ENCODE data around the gene PDK3. TPM values are rescaled to one million over a fixed set of nuclear protein-coding genes. Genes with fewer than 3 reads are reported as not detected.

The PDK3 gene
- total RNA-seq, 1 experiment from 2014 or later = 9.6 TPM

DNA sequence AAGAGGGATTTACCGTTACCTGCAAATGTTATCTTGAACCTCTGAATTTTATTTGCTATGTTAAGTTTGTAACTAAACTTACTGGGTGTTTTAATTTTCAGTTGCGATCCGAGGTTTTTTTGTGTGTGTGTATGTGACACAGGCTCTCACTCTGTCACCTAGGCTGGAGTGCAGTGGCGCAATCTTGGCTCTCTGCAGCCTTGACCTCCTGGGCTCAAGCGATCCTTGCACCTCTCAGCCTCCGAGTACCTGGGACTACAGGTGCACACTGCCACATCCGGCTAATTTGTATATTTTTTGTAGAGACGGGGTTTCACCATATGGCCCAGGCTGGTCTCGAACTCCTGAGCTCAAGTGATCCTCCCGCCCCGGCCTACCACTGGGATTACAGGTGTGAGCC is 18.5 kb downstream of the PDK3 start:
- Histone ChIP-seq H4K20me1 (ENCODE audit: insufficient read depth) (no peaks in the 10 kb centered on the region), H3K4me3 (replicated peaks in 1 of 2; ENCODE audit: low read depth in 1 of 2, low read length in 2 of 2) (no peak overlapping the region), H3K4me2 (ENCODE audit: low read length) (no peak overlapping the region), H3K9me3 (ENCODE audit: control insufficient read depth in 1 of 2, insufficient read depth in 1 of 2, low read depth in 1 of 2, low read length in 2 of 2) (no peaks in the 10 kb centered on the region), H3K79me2 (ENCODE audit: insufficient read depth, low read length) (no peaks in the 10 kb centered on the region), H3K4me1 (ENCODE audit: control insufficient read depth in 1 of 2, insufficient read depth in 2 of 2, low read length in 2 of 2) (no peaks in the 10 kb centered on the region), H3K36me3 (ENCODE audit: control insufficient read depth in 1 of 2, insufficient read depth in 2 of 2, low read length in 2 of 2) (no peaks in the 10 kb centered on the region), H3K27me3 (ENCODE audit: insufficient read depth, low read length) (no peaks in the 10 kb centered on the region), H3K9me2 (ENCODE audit: insufficient read depth) (no peaks in the 10 kb centered on the region), H2AFZ (ENCODE audit: low read depth, low read length, poor library complexity, severe bottlenecking) (no peak overlapping the region), H3K9ac (ENCODE audit: low read length) (no peak overlapping the region), H3K27ac (ENCODE audit: low read depth, low read length) (no peak overlapping the region)
- ATAC-seq (no peak), DNase-seq (ENCODE audit: low read depth, low spot score) (no peak)
- intact Hi-C loops (cut with micrococcal nuclease) = no loop called here
- TF ChIP-seq, protein P1, sequence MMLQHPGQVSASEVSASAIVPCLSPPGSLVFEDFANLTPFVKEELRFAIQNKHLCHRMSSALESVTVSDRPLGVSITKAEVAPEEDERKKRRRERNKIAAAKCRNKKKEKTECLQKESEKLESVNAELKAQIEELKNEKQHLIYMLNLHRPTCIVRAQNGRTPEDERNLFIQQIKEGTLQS (IDR thresholded peaks at IDR 0.05) = no peak
- no peak for TF ChIP-seq POLR2AphosphoS5 (IDR thresholded peaks at IDR 0.05; ENCODE audit: low read depth, low read length)
- TF ChIP-seq JUND (IDR thresholded peaks at IDR 0.05) = no peak
- TF ChIP-seq ZNF274 (IDR thresholded peaks at IDR 0.05; ENCODE audit: low read depth, low read length) = no peak
- TF ChIP-seq ZFX (IDR thresholded peaks at IDR 0.05) = no peak
- TF ChIP-seq, protein P2, sequence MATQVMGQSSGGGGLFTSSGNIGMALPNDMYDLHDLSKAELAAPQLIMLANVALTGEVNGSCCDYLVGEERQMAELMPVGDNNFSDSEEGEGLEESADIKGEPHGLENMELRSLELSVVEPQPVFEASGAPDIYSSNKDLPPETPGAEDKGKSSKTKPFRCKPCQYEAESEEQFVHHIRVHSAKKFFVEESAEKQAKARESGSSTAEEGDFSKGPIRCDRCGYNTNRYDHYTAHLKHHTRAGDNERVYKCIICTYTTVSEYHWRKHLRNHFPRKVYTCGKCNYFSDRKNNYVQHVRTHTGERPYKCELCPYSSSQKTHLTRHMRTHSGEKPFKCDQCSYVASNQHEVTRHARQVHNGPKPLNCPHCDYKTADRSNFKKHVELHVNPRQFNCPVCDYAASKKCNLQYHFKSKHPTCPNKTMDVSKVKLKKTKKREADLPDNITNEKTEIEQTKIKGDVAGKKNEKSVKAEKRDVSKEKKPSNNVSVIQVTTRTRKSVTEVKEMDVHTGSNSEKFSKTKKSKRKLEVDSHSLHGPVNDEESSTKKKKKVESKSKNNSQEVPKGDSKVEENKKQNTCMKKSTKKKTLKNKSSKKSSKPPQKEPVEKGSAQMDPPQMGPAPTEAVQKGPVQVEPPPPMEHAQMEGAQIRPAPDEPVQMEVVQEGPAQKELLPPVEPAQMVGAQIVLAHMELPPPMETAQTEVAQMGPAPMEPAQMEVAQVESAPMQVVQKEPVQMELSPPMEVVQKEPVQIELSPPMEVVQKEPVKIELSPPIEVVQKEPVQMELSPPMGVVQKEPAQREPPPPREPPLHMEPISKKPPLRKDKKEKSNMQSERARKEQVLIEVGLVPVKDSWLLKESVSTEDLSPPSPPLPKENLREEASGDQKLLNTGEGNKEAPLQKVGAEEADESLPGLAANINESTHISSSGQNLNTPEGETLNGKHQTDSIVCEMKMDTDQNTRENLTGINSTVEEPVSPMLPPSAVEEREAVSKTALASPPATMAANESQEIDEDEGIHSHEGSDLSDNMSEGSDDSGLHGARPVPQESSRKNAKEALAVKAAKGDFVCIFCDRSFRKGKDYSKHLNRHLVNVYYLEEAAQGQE (IDR thresholded peaks at IDR 0.05; ENCODE audit: low read depth) = no peak
- TF ChIP-seq, protein P3, sequence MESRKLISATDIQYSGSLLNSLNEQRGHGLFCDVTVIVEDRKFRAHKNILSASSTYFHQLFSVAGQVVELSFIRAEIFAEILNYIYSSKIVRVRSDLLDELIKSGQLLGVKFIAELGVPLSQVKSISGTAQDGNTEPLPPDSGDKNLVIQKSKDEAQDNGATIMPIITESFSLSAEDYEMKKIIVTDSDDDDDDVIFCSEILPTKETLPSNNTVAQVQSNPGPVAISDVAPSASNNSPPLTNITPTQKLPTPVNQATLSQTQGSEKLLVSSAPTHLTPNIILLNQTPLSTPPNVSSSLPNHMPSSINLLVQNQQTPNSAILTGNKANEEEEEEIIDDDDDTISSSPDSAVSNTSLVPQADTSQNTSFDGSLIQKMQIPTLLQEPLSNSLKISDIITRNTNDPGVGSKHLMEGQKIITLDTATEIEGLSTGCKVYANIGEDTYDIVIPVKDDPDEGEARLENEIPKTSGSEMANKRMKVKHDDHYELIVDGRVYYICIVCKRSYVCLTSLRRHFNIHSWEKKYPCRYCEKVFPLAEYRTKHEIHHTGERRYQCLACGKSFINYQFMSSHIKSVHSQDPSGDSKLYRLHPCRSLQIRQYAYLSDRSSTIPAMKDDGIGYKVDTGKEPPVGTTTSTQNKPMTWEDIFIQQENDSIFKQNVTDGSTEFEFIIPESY (IDR thresholded peaks at IDR 0.05; ENCODE audit: extremely low read depth, insufficient replicate concordance, low read length) = no peak
- no peak for TF ChIP-seq EZH2phosphoT487 (IDR thresholded peaks at IDR 0.05; ENCODE audit: borderline replicate concordance)
- ChIA-PET POLR2A (no interaction called here), RAD21 (ENCODE audit: low non-redundant PET in 1 of 2, low total read pairs in 2 of 2, uncharacterized antibody in 2 of 2, unreplicated experiment in 2 of 2) (no interaction called here), CTCF (no interaction called here)
- BruUV-seq (replicated peaks) = no TSS peak

Measured in HCT116 (cell line).